HepG2 (cell line): ENCODE results near the gene PSORS1C2. TPM values are rescaled to one million over a fixed set of nuclear protein-coding genes. Genes with fewer than 3 reads are reported as not detected.

Experiments used
- ATAC-seq: fragments of 200-7000 bp; cut with Tn5 transposase; 3 replicates; pipeline ENCODE4 v1.9.1; 2020; ENCODE audit warnings: mild to moderate bottlenecking, moderate library complexity
- BruUV-seq: library from RNA; stranded (reverse); fragments of 400-500 nt; replicated peaks from 2 replicates; lab custom pipeline; 2021; lab: Mats Ljungman, UMichigan
- CTCF ChIA-PET: fragments of 300-600 bp; formaldehyde crosslinking; extraction: SDS; loops from one replicate; lab custom pipeline; 2021; ENCODE audit warnings: low total read pairs, inconsistent platforms, low intra/inter-chr PET ratio; lab: Yijun Ruan, JAX
- POLR2A ChIA-PET: fragments of 350-600 bp; sonication (Branson Sonifier 250); formaldehyde crosslinking; loops from one replicate; lab custom pipeline; 2020; ENCODE audit warnings: antibody characterized with exemption, inconsistent platforms; lab: Yijun Ruan, JAX
- DNase-seq: peaks from one replicate; pipeline ENCODE4 v3.0.0-alpha.2; 2015; ENCODE audit warnings: low spot score
- FAIRE-seq: peaks from 3 replicates; lab custom pipeline; 2011; peaks lifted over from hg19 to GRCh38; lab: Jason Lieb, UNC
- H2AFZ ChIP-seq: one replicate; pipeline ENCODE4 v1.6.1; 2011; ENCODE audit warnings: low read length, inconsistent platforms
- H3K27ac ChIP-seq: fragments of 300-600 bp; 3 replicates; pipeline ENCODE4 v1.8.0; 2011; ENCODE audit warnings: mixed run types, mild to moderate bottlenecking, mixed read lengths, low read length, inconsistent platforms; ENCODE audit not compliant: insufficient read depth; ENCODE audit errors: extremely low read length
- H3K27me3 ChIP-seq, 2 experiments: fragments of 200-600 bp in 1 of 2; 2 replicates in 1 of 2; 3 replicates in 1 of 2; pipeline versions ENCODE4 v1.6.0 to v1.8.0; 2011; ENCODE audit warnings: low read length in 2 of 2, mild to moderate bottlenecking in 2 of 2, moderate library complexity in 2 of 2, inconsistent platforms in 1 of 2; ENCODE audit not compliant: insufficient read depth in 2 of 2, control insufficient read depth in 1 of 2
- H3K36me3 ChIP-seq, 2 experiments: fragments of 200-600 bp in 1 of 2; replicated peaks in 1 of 2; 2 replicates in 1 of 2; 3 replicates in 1 of 2; pipeline versions ENCODE4 v1.5.1 to v1.8.0; 2011; ENCODE audit warnings: low read length in 2 of 2, inconsistent platforms in 1 of 2; ENCODE audit not compliant: insufficient read depth in 2 of 2, control insufficient read depth in 1 of 2
- H3K4me1 ChIP-seq: 2 replicates; pipeline ENCODE4 v1.5.1; 2012; ENCODE audit warnings: low read length, inconsistent platforms; ENCODE audit not compliant: insufficient read depth
- H3K4me2 ChIP-seq: 2 replicates; pipeline ENCODE4 v1.6.0; 2011; ENCODE audit warnings: low read depth, low read length, inconsistent platforms
- H3K4me3 ChIP-seq, 3 experiments: fragments of 200-600 bp in 1 of 3; sonication (generic), shearing (Covaris generic) in 1 of 3; replicated peaks in 1 of 3; 2 replicates each; pipeline ENCODE4 v1.5.1; 2011 to 2016; ENCODE audit warnings: low read length in 3 of 3, inconsistent platforms in 2 of 3, low read depth in 2 of 3, mild to moderate bottlenecking in 2 of 3, control low read depth in 1 of 3, mixed read lengths in 1 of 3; ENCODE audit not compliant: insufficient read depth in 1 of 3
- H3K79me2 ChIP-seq: one replicate; pipeline ENCODE4 v1.6.1; 2011; ENCODE audit warnings: low read length, inconsistent platforms; ENCODE audit not compliant: insufficient read depth
- H3K9ac ChIP-seq: 2 replicates; pipeline ENCODE4 v1.6.0; 2011; ENCODE audit warnings: mild to moderate bottlenecking, low read depth, low read length, inconsistent platforms; ENCODE audit not compliant: insufficient read depth
- H3K9me3 ChIP-seq: 2 replicates; pipeline ENCODE4 v1.5.1; 2012; ENCODE audit warnings: mild to moderate bottlenecking, low read length
- H4K20me1 ChIP-seq: 2 replicates; pipeline ENCODE4 v1.6.0; 2011; ENCODE audit warnings: inconsistent platforms, mild to moderate bottlenecking, low read length, moderate library complexity; ENCODE audit not compliant: insufficient read depth
- AKNA ChIP-seq: sonication (generic); formaldehyde crosslinking; IDR thresholded peaks from 2 replicates; pipeline ENCODE4 v1.4.0; 2020; ENCODE audit warnings: missing genetic modification reagents, borderline replicate concordance
- HCFC1 ChIP-seq: fragments of 150-350 bp; IDR thresholded peaks from 2 replicates; pipeline ENCODE4 v1.6.1; 2014; ENCODE audit warnings: low read depth, low read length
- HDAC2 ChIP-seq: sonication (generic); formaldehyde crosslinking; IDR thresholded peaks from 2 replicates; pipeline ENCODE4 v1.4.0; 2020; ENCODE audit warnings: missing genetic modification reagents
- HNRNPK ChIP-seq: fragments of 200-400 bp; formaldehyde crosslinking; IDR thresholded peaks from 2 replicates; pipeline ENCODE4 v1.6.1; 2018; ENCODE audit warnings: low read length, low read depth, moderate library complexity, mild to moderate bottlenecking; ENCODE audit not compliant: poor library complexity, severe bottlenecking
- KMT2A ChIP-seq: sonication (generic); formaldehyde crosslinking; IDR thresholded peaks from 2 replicates; pipeline ENCODE4 v1.4.0; 2020; ENCODE audit warnings: missing genetic modification reagents
- KMT2B ChIP-seq: IDR thresholded peaks from 2 replicates; pipeline ENCODE4 v1.6.1; 2016; ENCODE audit warnings: missing genetic modification reagents, missing compliant biosample characterization
- LCORL ChIP-seq, 2 experiments: fragments of 450-650 bp in 1 of 2; sonication (generic) in 1 of 2; formaldehyde crosslinking in 1 of 2; IDR thresholded peaks; 2 replicates each; pipeline versions ENCODE4 v1.5.0 to v1.6.1; 2017 to 2020; ENCODE audit warnings: antibody characterized with exemption in 1 of 2, missing genetic modification reagents in 1 of 2
- MEIS2 ChIP-seq: sonication (generic); formaldehyde crosslinking; IDR thresholded peaks from 2 replicates; pipeline ENCODE4 v1.9.0; 2021; ENCODE audit warnings: mild to moderate bottlenecking, missing genetic modification reagents
- NPAS2 ChIP-seq: sonication (generic); formaldehyde crosslinking; IDR thresholded peaks from 2 replicates; pipeline ENCODE4 v1.8.0; 2022; ENCODE audit warnings: mild to moderate bottlenecking, missing genetic modification reagents, borderline replicate concordance
- RBM39 ChIP-seq: fragments of 200-400 bp; formaldehyde crosslinking; IDR thresholded peaks from one replicate; pipeline ENCODE4 v1.6.1; 2018; ENCODE audit warnings: antibody characterized with exemption, mild to moderate bottlenecking, low read depth, low read length; ENCODE audit not compliant: poor library complexity, severe bottlenecking
- ZBTB37 ChIP-seq: sonication (generic); formaldehyde crosslinking; IDR thresholded peaks from 2 replicates; pipeline ENCODE4 v1.4.0; 2020; ENCODE audit warnings: mild to moderate bottlenecking, missing genetic modification reagents
- ZC3H13 ChIP-seq: sonication (generic); formaldehyde crosslinking; IDR thresholded peaks from 2 replicates; pipeline ENCODE4 v1.8.1; 2023; ENCODE audit warnings: mild to moderate bottlenecking, missing genetic modification reagents, moderate library complexity
- ZNF766 ChIP-seq: sonication (generic); formaldehyde crosslinking; IDR thresholded peaks from 2 replicates; pipeline ENCODE4 v1.5.0; 2020; ENCODE audit warnings: missing genetic modification reagents, borderline replicate concordance
- ZNF775 ChIP-seq: sonication (generic); formaldehyde crosslinking; IDR thresholded peaks from 2 replicates; pipeline ENCODE4 v1.4.0; 2020; ENCODE audit warnings: missing genetic modification reagents, mild to moderate bottlenecking, moderate library complexity, borderline replicate concordance
- ZNF784 ChIP-seq: sonication (generic); formaldehyde crosslinking; IDR thresholded peaks from 2 replicates; pipeline ENCODE4 v1.5.1; 2020; ENCODE audit warnings: missing genetic modification reagents, mild to moderate bottlenecking, borderline replicate concordance
- WGBS: methylation state at CpG from one replicate; pipeline ENCODE4 v1.1.6; 2017; ENCODE audit warnings: low lambda C conversion rate; 5-methylcytosine and 5-hydroxymethylcytosine counted together
- in situ Hi-C: cut with HindIII; loops from 2 replicates; pipeline ENCODE4 v1.10.0; 2017; ENCODE audit warnings: low pct_unique_long_range_greater_than_20kb; ENCODE audit not compliant: extremely low pct_ligation_motif_present
- intact Hi-C: fragments of 100-400 bp; cut with micrococcal nuclease; formaldehyde crosslinking; loops from one replicate; pipeline ENCODE4 v1.10.0; 2022; ENCODE audit not compliant: unreplicated experiment
- polyA plus RNA-seq, 8 experiments: library from polyadenylated mRNA; depleted of rRNA in 3 of 8; stranded (reverse) in 7 of 8; unstranded in 1 of 8; fragments of >200 nt; fragmentation: Illumina TruSeq in 4 of 8; extraction: Trizol in 4 of 8; gene quantifications; 2 replicates each; pipeline versions ENCODE4 v1.2.1 to v1.2.3, GENCODE V29; 2011 to 2016; ENCODE audit warnings: low read depth in 4 of 8, missing spikeins in 1 of 8, mixed read lengths in 1 of 8; ENCODE audit not compliant: insufficient read depth in 1 of 8
- total RNA-seq, 5 experiments: library from RNA; depleted of rRNA; stranded (reverse); fragments of >200 nt; fragmentation: Illumina TruSeq; extraction: Trizol; gene quantifications; 2 replicates each; pipeline ENCODE4 v1.2.3, GENCODE V29; 2016; ENCODE audit warnings: low read depth in 1 of 5

PSORS1C2 gene
- total and polyA plus RNA-seq, 2 of the 13 experiments (the other 11 are each of a cell fraction or from before 2014, with no cell fraction given) = not detected

- TF ChIP-seq AKNA (CRISPR knock-in tag) = no peak
- no peak for TF ChIP-seq ZNF784 (CRISPR knock-in tag)
- no peak for TF ChIP-seq LCORL (IDR thresholded peaks at IDR 0.05)
- TF ChIP-seq LCORL (CRISPR knock-in tag; IDR thresholded peaks at IDR 0.05) = no peak
- no peak for TF ChIP-seq KMT2B (CRISPR knock-in tag)
- TF ChIP-seq NPAS2 (CRISPR knock-in tag) = no peak
Observed at GRCh38 chr6:31179896-31180295, 41.0 kb upstream of the PSORS1C2 start (continued).

GRCh38 chr6:31179042-31179386 is 40.1 kb upstream of the PSORS1C2 start:
- H4K20me1 ChIP-seq = peaks cover 4% of the 10 kb centered on the region; the same call in 1 of the 2 replicates
- BruUV-seq = no TSS peak
- ATAC-seq (no peak), FAIRE-seq (no peak), DNase-seq (no peak)
- no peak overlapping the region for H3K4me2 ChIP-seq
- no peak overlapping the region for H2AFZ ChIP-seq
- ChIA-PET CTCF (no interaction called here), POLR2A (no interaction called here)
- H3K27ac ChIP-seq = no peak overlapping the region
- no peaks in the 10 kb centered on the region for H3K9me3 ChIP-seq
- H3K79me2 ChIP-seq = peaks cover 37% of the 10 kb centered on the region
- no peak overlapping the region for H3K4me3 ChIP-seq
- TF ChIP-seq HNRNPK = no peak
- no peak for TF ChIP-seq RBM39
- TF ChIP-seq ZNF775 (CRISPR knock-in tag) = no peak
- no peak for TF ChIP-seq ZC3H13 (CRISPR knock-in tag)
- no peak for TF ChIP-seq KMT2A (CRISPR knock-in tag)
- no peak for TF ChIP-seq MEIS2 (CRISPR knock-in tag)
- no peak for TF ChIP-seq HCFC1
- TF ChIP-seq ZNF766 (CRISPR knock-in tag) = no peak
- no peak for TF ChIP-seq ZBTB37
- TF ChIP-seq HDAC2 (CRISPR knock-in tag) = no peak
- peaks cover 20% of the 10 kb centered on the region for H3K4me1 ChIP-seq
- WGBS = 96% methylated on average over 4 of the region's 4 CpGs
- peaks cover 12 to 55% of the 10 kb centered on the region in 2 experiments for H3K36me3 ChIP-seq
- intact Hi-C loops (no loop called here), in situ Hi-C loops (no loop called here)
- H3K27me3 ChIP-seq = no peaks in the 10 kb centered on the region
- H3K9ac ChIP-seq = no peak overlapping the region
